Stimulated activated CD4-positive, alpha-beta T cell treated with anti-CD3 and anti-CD28 coated beads, Interleukin-12 subunit alpha, Interleukin-12 subunit beta, amount 100 ng/mL, for 48 hours (primary cell): ENCODE results near the gene TSHZ3.

Experiments used
- DNase-seq, 3 donors: peaks; one replicate each; pipeline ENCODE4 v3.0.0-alpha.2; 2020; ENCODE audit warnings: low read depth in 2 of 3, low spot score in 1 of 3

TSHZ3 gene, protein sequence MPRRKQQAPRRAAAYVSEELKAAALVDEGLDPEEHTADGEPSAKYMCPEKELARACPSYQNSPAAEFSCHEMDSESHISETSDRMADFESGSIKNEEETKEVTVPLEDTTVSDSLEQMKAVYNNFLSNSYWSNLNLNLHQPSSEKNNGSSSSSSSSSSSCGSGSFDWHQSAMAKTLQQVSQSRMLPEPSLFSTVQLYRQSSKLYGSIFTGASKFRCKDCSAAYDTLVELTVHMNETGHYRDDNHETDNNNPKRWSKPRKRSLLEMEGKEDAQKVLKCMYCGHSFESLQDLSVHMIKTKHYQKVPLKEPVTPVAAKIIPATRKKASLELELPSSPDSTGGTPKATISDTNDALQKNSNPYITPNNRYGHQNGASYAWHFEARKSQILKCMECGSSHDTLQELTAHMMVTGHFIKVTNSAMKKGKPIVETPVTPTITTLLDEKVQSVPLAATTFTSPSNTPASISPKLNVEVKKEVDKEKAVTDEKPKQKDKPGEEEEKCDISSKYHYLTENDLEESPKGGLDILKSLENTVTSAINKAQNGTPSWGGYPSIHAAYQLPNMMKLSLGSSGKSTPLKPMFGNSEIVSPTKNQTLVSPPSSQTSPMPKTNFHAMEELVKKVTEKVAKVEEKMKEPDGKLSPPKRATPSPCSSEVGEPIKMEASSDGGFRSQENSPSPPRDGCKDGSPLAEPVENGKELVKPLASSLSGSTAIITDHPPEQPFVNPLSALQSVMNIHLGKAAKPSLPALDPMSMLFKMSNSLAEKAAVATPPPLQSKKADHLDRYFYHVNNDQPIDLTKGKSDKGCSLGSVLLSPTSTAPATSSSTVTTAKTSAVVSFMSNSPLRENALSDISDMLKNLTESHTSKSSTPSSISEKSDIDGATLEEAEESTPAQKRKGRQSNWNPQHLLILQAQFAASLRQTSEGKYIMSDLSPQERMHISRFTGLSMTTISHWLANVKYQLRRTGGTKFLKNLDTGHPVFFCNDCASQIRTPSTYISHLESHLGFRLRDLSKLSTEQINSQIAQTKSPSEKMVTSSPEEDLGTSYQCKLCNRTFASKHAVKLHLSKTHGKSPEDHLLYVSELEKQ

DNA sequence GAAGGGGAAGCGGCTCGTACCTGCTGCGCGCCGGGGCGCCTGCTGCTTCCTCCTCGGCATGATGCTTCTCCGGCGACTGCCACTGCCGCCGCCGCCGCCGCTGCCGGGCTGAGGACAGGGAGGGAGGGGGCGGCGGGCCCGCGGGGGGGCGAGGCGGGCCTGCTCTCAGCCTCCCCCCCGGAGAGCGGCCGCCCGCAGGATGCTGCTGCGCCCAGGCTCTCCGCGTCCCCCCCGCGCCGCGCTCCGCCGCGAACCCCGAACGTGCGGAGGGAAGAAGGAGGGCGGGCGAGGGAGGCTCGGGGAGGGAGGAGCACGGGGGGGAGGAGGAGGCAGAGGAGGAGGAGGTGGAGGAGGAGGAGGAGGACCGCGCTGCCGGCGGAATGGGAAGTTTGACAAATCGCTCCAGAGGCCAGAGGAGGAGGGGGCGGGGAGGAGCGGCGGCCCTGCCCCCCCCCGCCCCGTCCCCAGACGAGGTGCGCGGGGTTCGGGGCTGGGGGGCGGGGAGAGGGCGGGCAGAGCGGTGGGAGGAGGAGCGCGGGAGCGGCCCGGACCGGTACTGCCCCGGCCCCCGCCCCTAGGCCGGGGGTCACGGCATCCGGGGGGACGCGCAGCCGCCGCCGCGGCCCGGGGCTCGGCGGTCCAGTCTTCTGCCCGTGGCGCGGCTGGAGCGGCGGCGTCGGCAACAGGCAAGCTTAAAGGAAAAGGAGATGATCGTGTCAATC is at the start of gene TSHZ3:
TSHZ3 (minus strand) TSS at position 277 of the 722 bp plus-strand sequence; CDS start at position 60, 217 bp downstream.
- no peak for DNase-seq

DNA sequence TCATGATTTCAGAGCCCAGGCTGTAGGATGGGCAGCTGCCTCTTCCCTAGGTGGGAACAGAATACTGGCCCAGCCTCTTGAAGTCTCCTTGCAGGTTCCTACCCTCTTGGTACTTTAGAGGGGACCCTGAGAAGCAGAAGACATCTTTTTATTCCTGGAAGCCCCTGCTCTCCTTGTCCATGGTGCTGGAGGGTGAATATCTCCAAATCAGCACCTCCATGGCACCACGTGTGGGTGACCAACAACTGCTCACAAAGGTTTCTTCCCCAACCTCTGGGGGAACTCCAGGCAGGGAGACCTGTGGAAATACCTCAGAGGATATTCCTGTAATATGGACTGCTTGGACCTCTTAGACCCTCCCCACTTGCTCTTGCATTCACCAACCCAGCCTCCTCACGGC is 48.1 kb upstream of the TSHZ3 start:
- DNase-seq, result no peak

DNA sequence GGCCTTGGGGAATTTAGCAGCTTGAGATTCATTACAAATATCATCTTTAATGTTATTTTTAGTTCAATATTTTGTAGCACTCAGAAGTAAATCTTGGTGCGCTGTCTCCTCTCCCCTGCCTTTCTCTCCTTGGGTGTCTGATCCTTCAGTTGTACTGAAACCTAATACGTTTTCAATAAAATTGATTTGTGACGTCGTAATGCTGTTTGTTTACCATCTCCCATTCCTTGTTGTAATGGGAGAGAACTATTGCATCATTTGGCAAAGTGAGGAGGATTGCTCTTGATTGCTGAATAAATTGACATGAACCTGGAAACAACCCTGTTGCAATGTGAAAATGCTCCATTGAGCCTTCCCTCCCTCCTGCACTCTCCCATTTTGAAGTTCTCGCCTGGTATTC is 43.2 kb upstream of the TSHZ3 start:
- no peak for DNase-seq

DNA sequence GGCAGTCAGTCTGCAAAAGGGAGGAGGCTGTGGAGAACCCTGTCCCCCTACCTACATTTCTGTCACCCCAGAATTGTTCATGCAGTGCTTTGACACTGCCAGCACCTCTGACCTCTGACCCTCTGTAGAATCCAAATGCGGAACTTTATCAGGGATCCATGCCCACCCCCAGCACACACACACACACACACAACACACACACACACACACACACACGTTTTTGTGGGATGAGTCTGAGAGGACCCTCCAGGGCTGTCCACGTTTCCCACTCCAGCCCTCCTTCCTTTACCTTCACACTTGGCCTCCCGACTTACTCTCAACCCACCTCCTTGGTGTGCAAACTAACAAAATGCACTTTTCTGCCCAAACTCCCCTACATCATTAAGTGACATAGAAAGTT is 42.3 kb upstream of the TSHZ3 start:
- no peak for DNase-seq

DNA sequence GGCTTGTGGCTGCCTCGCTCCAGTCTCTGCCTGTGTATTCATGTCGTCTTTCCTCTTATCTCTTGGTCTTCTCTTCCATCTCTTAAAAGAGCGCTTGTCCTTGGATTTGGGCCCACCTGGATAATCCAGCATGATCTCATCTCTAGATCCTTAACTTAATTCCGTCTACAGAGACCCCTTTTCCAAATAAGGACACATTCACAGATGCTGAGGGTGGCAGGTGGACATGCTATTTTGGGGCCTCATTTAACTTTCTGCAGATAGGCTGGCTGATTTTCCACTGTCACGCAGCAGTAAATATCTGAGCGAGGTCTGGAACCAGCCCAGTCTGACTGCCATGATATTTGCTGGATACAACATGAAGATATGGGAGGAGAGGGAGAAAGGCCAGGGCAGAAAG is 41.5 kb upstream of the TSHZ3 start:
- DNase-seq, result no peak

DNA sequence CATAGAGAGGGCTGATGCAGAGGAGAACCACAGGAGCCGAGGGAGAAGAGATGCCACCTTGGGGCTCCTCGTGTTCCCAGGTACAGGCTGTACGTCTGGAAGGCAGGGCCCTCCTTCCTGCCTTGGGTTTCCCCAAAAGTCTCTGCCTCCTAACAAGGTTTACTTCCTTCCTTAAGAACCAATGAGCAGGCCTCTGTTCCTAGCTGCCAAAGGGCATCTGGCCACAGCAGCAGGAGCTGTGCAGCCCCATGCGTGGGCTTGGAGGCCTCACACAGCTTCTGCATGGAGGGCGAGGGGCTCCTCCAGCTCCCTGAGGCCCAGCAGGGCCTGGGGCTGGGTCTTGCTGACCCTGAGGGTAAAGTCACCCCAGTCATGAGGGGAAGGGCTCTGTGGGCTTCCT is 40.6 kb upstream of the TSHZ3 start:
- DNase-seq, result no peak

DNA sequence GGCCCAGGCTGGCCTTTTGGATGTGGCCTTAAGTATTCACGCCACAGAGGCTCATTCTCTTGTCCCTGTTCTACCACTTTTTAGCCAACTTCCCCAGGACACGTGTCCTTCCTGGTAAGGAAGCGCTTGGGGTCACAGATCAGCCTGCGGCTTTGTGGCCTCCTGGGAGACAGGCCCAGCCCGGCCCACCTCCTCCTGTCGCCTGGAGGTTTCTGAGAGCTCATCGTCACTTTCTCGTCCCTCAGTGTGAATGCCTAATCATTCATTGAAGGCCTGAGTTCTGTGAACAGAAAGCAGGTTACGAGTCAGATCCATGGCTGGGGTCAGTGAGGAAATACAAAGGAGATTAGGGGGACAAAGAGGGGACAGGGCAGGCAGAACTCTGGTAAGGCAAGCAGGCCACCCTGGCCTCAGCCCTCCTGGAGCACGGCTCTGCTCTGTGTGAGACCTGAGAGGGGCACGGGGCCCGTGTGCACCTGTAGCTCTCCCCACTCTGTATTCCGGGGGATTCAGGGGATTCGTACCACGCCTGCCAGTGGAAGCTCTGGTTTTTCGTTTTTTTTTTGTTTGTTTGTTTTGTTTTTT is 38.6 kb upstream of the TSHZ3 start:
- DNase-seq, result no peak

DNA sequence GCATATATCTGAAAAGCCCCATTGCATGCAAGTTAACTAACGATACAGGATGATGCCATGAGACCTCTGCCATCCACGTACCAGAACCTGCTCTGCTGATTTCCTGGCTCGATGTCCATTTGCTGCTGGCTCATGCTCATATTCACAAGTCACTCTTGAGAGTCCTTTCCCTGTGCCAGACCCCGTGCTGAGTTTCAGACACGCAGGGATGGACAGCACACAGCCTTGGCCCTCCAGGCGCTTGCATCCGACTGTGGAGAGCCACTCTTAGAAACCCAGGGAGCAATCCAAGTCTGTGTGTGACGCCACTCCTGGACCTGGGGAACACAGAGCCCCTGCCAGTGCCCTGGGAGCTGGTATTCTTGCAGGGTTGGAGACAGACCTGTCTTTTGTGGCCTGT is 37.6 kb upstream of the TSHZ3 start:
- DNase-seq, result no peak

DNA sequence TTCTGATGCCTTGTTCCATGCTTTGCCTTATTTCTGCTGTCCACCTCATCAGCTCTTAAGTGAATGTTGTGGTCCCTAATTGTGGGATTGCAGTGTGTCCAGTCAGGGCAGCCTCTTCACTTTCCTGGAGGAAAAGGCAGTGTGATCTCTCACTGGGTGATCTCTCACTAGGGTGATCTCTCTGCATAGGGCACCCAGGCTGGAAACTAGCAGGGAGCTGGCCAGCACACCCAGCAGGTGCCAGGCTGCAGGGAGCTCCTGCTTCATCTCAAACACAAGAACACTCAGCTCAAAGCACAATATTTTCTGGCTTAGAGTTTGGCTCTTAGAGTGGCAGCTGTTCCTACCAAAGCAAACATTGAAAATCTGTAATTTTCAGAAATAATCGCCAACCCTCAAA is 36.5 kb upstream of the TSHZ3 start:
- no peak for DNase-seq

DNA sequence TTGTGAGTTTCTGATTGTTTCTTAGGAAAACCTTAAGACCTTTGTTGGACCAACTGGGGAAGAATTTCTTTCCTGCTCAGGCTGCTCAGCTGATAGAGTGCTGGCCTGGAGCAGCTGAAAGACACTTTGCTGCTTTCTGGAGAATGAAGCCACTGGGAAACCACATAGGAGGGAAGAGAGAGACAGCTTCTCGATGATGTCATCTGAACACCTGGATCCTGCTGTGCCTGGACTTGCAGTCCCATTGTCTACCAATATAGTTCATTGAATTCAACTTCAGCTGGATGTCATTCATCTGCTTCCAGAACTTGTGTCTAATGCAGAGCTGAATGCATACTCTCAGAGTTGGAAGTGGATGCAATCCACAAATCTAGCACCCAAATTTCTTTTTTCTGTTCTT is 34.3 kb upstream of the TSHZ3 start:
- no peak for DNase-seq

DNA sequence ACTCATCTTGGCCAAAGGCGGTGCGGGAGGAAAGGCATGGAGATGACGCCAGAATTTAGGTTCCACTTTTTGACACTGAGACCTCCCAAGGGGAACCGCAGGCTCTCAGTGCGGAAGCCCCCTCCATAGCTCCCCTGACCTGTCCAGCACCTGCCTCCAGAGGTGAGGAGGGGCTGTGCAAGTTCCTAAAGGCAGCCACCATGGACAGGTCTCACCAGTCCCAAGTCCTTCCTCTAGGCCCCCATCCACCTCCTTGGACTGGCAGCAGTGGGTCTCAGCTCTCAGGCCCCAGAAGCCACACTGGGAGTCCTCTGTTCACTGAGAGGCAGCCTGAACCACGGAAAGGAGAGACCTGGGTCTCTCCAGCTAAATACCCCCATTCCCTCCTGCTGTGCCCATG is 31.6 kb upstream of the TSHZ3 start:
- DNase-seq, result no peak

DNA sequence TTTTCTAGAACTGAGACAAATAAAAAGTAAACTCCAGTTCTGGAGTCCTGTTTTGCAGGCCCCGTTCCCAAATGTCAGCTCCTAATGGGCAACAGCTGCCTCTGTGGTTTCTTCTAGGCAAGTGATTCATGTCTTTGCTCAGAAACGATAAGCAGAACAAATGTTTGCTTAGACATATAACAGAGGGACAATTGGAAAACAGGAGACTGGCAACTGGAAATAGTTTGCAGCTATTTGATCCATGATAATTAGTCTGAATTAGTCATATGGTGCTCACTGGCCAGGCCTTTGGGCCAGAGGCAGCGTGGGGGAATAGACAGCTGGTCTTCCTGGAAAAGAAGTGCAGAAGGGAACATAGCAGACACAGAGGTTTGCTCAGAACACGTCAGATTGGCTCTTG is 29.2 kb upstream of the TSHZ3 start:
- DNase-seq, result no peak

DNA sequence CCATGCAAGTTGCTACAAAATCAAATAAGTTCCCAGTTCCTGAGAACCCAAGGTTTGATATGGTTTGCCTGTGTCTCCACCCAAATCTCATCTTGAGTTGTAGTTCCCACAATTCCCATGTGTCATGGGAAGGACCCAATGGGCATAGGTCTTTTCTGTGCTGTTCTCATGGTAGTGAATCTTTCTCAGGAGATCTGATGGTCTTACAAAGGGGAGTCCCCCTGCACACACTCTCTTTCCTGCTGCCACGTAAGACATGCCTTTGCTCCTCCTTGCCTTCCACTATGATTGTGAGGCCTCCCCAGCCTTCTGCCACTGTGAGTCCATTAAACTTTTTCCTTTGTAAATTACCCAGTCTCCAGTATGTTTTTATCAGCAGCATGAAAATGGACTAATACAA is 28.5 kb upstream of the TSHZ3 start:
- DNase-seq, result no peak

DNA sequence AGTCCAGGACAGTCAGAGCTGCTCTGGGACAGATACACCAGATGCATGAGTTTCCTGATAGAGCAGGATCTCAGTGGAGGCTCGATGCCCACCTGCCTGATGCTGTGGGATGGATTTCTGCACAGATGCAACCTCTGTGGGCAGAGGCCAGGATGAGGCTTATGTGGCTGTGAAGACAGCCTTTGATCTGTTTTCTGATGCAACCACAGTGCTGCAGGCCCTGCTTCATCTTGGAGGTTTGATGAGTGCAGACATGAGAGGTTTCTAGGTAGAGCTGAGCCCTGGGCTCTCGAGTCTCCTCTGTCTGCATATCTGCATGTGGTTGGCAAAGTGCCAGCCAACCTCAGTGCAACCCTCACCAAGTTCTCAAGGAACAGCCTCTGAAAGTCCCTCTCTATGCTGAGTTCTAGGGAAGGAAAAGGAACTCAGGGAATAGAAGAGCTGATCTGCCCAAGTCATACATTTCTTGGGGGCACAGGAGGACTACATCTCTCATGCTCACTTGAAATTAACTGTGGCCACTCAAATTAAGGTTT is 23.1 kb upstream of the TSHZ3 start:
- no peak for DNase-seq

DNA sequence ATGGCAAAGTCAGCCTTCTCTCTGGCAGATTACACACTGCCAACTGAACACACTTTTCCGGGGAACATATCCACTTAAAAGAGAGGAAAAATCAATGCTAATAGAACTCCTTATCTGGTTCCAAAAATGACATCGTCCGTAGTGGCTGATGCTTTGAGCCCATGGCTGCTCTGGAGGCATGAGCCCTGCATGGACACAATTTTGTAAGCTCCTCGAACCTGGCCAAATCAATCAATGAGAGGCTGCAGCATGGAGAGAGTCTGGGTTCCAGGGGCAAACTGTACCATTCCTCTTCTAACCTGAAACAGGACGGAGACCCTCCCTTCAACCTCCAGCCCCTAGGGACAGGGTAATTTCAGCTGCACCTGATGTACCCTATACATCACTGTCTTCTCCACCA is 21.0 kb upstream of the TSHZ3 start:
- DNase-seq, result no peak

DNA sequence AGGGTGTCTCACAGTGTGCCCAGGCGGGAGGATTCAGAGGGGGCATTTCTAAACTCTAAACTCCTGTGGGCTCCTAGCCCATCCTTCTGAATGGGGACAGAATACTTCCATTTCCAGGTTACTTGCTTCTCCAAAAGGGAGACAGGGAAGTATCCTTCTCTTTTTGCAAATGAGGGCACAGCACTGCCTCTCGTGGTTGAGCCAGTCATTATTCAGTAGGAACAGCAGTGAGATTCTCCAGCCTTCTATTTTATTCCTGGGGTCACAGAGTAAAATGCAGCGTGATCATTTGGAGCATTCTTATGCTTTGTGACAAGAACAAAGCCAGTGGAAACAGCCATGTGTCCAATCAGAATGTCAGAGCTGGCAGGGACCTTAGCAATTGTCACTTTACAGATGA is 15.7 kb upstream of the TSHZ3 start:
- DNase-seq, result no peak

DNA sequence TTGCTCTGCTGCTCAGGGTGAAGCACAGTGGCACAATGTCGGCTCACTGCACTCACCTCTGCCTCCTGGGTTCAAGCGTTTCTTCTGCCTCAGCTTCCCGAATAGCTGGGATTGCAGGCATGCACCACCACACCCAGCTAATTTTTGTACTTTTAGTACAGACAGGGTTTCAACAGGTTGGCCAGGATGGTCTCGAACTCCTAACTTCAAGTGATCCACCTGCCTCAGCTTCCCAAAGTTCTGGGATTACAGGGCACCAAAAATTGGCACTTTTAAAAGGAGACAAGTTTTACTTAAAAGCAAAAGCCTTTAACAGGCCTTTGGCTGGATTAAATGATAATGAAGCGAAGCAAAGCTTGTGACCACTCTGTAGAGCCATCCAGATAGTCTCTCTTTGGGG is 12.5 kb upstream of the TSHZ3 start:
- DNase-seq, result no peak

DNA sequence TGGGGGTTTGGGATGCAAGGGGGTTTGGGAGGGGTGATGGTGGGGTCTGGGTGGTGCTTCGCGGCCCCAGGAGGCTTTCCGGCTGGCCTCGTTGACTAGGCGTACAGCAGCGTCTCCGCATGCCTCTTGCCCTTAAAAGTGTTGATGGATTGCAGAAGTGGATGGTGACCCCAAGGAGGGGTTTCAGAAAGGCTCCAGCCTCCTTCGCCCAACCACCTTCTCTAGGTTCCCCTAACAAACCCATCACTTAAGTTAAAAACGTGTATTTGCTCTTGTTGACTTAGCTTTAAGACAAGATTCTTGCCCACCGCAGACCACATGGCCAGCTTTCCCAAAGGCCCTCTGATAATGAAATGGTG is 8.1 kb upstream of the TSHZ3 start:
- DNase-seq, result no peak

DNA sequence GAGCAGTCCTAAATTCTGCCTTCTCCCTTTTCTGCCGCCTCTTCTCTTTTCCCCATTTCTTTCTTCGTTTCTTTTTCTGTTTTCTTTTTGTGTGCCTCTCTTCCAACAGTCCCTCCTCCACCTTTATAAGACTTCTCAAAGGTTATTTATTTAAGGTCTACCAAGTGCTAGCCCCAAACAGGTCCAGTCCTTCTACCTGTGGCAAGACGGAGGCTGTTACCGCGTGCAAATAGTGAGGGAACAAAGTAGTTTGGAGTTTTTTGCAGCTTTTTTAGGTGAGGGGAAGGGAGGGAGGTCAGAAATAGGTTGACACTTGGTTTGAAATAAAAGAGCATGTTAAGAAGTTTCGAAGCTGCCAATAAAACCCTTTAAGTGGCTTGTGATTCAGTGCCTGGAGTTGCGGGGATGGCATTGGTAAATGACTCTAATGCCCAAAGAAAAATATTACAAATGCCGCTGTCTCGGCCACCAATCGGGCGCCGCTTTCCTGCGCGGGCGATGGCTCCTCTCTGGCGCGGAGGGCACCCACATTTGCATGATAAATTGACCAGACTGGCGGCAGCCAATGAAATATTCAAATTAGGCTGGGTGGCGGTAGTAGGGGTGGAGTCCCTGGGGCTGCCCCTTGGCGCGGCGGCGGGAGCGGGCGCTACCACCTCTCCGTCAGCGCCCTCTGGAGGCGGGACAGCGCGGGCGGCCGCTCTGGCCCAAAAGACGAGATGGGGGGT is 7.5 kb upstream of the TSHZ3 start:
- peak in 2 of 3 donors; percentile 50 to 55 for DNase-seq

DNA sequence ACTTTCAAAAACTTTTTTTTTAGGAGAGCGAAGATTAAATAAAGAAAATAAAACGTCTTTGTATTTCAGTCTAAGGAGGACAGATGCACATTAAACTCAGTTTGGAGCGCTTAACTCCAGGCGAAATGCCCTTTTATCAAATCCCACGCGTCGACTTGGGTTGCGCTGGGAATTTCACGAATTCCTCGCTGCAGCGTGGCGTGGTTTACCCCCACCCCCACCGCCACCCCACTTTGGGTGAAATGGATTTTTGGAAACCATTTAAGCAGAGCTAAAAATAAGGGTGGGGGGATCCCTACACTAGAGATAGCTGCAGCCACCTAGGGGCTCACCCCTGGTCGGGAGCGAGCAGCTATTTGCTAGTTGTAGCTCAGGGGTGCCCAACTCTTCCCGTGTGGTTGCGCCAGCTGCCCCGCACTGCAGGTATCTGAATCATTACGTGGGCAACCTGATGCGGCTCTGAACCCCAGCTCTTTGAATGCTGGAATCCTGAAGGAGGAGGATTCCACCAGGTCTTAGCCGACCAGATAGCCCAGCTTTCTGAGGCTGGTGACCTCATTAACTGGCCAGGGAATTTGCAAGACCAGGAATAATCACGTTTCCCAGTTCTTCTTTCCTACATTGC is 6.5 kb upstream of the TSHZ3 start:
- DNase-seq, result no peak
